ENCODE data around the gene HYKK. TPM values are rescaled to one million over a fixed set of nuclear protein-coding genes. Genes with fewer than 3 reads are reported as not detected.
A peak's percentile ranks its signal among the peaks of the same experiment; 100 is the strongest.

Gene HYKK
- polyA plus RNA-seq, 1 experiment: 3.2 TPM

DNA sequence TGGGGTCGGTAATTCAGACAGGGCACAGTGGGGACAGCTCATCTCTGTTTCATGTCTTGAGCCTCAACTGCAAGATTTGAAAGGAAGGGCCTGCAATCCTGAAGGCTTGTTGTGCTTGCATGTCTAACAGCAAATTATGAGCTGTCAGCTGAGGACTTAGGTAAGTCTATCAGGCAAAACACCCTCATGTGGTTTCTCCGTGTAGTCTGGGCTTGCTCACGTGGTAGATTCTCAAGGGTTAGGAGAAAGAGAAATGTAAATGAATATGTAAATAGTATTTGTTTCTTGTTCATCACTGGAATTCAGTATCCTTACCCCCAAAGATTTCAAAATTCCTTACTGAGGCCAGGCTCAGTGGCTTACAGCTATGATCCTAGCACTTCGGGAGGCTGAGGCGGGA lies 30.1 kb upstream of the HYKK start:
- POLR2A ChIA-PET: no interaction called here
- TF ChIP-seq, protein P1, sequence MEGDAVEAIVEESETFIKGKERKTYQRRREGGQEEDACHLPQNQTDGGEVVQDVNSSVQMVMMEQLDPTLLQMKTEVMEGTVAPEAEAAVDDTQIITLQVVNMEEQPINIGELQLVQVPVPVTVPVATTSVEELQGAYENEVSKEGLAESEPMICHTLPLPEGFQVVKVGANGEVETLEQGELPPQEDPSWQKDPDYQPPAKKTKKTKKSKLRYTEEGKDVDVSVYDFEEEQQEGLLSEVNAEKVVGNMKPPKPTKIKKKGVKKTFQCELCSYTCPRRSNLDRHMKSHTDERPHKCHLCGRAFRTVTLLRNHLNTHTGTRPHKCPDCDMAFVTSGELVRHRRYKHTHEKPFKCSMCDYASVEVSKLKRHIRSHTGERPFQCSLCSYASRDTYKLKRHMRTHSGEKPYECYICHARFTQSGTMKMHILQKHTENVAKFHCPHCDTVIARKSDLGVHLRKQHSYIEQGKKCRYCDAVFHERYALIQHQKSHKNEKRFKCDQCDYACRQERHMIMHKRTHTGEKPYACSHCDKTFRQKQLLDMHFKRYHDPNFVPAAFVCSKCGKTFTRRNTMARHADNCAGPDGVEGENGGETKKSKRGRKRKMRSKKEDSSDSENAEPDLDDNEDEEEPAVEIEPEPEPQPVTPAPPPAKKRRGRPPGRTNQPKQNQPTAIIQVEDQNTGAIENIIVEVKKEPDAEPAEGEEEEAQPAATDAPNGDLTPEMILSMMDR (IDR thresholded peaks at IDR 0.05; ENCODE audit: insufficient read depth, low read depth, low read length): no peak
- Histone ChIP-seq H3K36me3 (ENCODE audit: control insufficient read depth, insufficient read depth, low read length) (peaks cover 7% of the 10 kb centered on the region), H3K4me3 (ENCODE audit: low read depth, low read length) (no peak overlapping the region), H3K27me3 (ENCODE audit: control insufficient read depth, insufficient read depth, low read length) (no peaks in the 10 kb centered on the region)
- DNase-seq (ENCODE audit: low read depth): no peak
- CTCF ChIA-PET: interaction anchor here (1.4 to 1.6 kb wide), 2 partner anchors 7 to 13 kb away, joined by 3 read pairs; no protein-coding TSS in a partner anchor

DNA sequence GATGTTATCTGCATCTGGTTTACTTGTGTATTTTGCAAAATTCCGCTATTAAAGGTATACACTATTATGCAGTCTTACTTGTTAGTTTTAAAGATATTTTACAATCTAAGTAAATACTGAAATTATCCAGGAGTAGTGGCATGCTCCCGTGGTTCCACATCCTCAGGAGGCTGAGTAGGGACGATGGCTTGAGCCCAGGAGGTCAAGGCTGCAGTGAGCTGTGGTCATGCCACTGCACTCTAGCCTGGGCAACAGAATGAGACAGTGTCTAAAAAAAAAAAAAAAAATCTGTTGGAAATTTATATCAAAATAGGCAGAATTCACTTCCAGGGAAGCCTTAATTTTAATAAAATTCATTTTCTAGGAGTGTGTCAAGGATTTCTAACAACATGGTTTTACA lies 27.7 kb upstream of the HYKK start:
- Histone ChIP-seq H3K27me3 (ENCODE audit: control insufficient read depth, insufficient read depth, low read length) (no peaks in the 10 kb centered on the region), H3K4me3 (ENCODE audit: low read depth, low read length) (no peak overlapping the region), H3K36me3 (ENCODE audit: control insufficient read depth, insufficient read depth, low read length) (peaks cover 9% of the 10 kb centered on the region)
- ChIA-PET POLR2A (no interaction called here), CTCF (no interaction called here)
- DNase-seq (ENCODE audit: low read depth): no peak
- TF ChIP-seq, protein P1 (IDR thresholded peaks at IDR 0.05; ENCODE audit: insufficient read depth, low read depth, low read length): no peak

DNA sequence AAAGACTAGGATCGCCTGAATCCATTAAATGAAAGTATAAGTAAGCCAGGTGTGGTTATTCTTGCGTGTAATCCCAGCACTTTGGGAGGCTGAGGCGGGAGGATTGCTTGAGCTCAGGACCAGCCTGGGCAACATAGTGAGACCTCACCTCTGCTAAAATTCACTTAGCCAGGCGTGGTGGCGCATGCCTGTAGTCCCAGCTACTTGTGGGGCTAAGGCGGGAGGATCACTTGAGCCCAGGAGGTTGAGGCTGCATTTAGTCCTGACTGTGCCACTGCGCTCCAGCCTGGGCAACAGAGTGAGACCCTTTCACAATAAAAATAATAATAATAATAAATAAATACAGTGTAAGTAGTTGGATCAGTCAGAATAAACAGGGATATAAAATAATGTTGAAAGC lies 25.5 kb upstream of the HYKK start:
- TF ChIP-seq, protein P1 (IDR thresholded peaks at IDR 0.05; ENCODE audit: insufficient read depth, low read depth, low read length): no peak
- Histone ChIP-seq H3K36me3 (ENCODE audit: control insufficient read depth, insufficient read depth, low read length) (peaks cover 11% of the 10 kb centered on the region), H3K4me3 (ENCODE audit: low read depth, low read length) (no peak overlapping the region), H3K27me3 (ENCODE audit: control insufficient read depth, insufficient read depth, low read length) (no peaks in the 10 kb centered on the region)
- POLR2A ChIA-PET: no interaction called here
- DNase-seq (ENCODE audit: low read depth): no peak
- CTCF ChIA-PET: interaction anchor here (0.6 to 1.4 kb wide), 2 partner anchors 12 to 64 kb away, joined by 3 to 6 read pairs; no protein-coding TSS in a partner anchor

DNA sequence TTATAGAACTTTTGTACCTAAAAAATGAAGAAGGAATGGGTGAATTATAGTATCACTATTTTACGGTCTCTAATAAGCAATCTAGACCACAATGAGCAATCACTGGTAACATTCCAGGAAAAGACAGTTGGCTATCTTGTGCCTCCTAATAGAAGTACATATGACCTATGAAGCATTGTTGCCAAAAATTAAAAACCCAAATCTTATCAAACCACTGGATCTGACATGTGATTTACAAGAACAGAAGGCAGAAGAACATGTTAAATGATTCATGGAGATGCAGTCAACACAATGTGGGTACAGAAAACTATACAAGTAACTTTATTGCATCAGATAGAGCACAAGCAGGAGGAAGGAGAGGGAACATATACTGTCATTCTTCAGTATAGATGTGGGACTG lies 14.5 kb upstream of the HYKK start:
- Histone ChIP-seq H3K27me3 (ENCODE audit: control insufficient read depth, insufficient read depth, low read length) (no peaks in the 10 kb centered on the region), H3K4me3 (ENCODE audit: low read depth, low read length) (no peak overlapping the region), H3K36me3 (ENCODE audit: control insufficient read depth, insufficient read depth, low read length) (peaks cover 7% of the 10 kb centered on the region)
- POLR2A ChIA-PET: no interaction called here
- CTCF ChIA-PET: no interaction called here
- DNase-seq (ENCODE audit: low read depth): peak; percentile 12
- TF ChIP-seq, protein P1 (IDR thresholded peaks at IDR 0.05; ENCODE audit: insufficient read depth, low read depth, low read length): no peak

DNA sequence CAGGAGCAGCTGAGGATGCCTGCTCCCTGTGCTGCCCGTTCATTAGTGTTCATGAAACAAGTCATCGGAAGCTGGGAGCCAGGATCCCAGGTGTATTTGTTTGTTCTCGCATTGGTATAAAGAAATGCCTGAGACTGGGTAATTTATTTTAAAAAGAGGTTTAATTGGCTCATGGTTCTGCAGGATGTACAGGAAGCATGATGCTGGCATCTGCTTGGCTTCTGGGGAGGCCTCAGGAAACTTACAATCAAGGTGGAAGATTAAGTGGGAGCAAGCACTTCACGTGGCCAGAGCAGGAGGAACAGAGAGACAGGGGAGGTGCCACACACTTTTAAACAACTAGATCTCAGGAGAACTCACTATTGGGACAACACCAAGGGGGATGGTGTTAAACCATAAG lies 5.5 kb upstream of the HYKK start:
- ChIA-PET CTCF (no interaction called here), POLR2A (no interaction called here)
- TF ChIP-seq, protein P1 (IDR thresholded peaks at IDR 0.05; ENCODE audit: insufficient read depth, low read depth, low read length): no peak
- Histone ChIP-seq H3K4me3 (ENCODE audit: low read depth, low read length) (no peak overlapping the region), H3K36me3 (ENCODE audit: control insufficient read depth, insufficient read depth, low read length) (peaks cover 2% of the 10 kb centered on the region; the same call in 1 of the 2 replicates), H3K27me3 (ENCODE audit: control insufficient read depth, insufficient read depth, low read length) (no peaks in the 10 kb centered on the region)
- DNase-seq (ENCODE audit: low read depth): no peak

Measured in BJ (cell line).